Cardiac fibroblast (primary cell): Measurements from ENCODE around the gene GTF2I.
"Not testable (repeated sequence)": the region's sequence is repeated elsewhere in the genome, so short reads cannot be mapped to it uniquely, and the experiment has no call there.

Source experiments
- DNase-seq, 2 donors: peaks; one replicate each; pipeline versions ENCODE4 v3.0.0 to v3.0.0-alpha.2; 2010; ENCODE audit warnings: low read depth in 2 of 2
- H3K4me3 ChIP-seq, 2 donors: replicated peaks in 1 of 2; 1 replicate in 1 of 2; 2 replicates in 1 of 2; pipeline ENCODE4 v1.5.1; 2011; ENCODE audit warnings: low read depth in 2 of 2, low read length in 2 of 2, mild to moderate bottlenecking in 2 of 2, moderate library complexity in 1 of 2
- TF ChIP-seq, protein P1 (sequence below): IDR thresholded peaks from one replicate; pipeline ENCODE4 v1.5.1; 2011; ENCODE audit warnings: low read depth, mild to moderate bottlenecking, low read length, inconsistent platforms

GTF2I gene

DNA sequence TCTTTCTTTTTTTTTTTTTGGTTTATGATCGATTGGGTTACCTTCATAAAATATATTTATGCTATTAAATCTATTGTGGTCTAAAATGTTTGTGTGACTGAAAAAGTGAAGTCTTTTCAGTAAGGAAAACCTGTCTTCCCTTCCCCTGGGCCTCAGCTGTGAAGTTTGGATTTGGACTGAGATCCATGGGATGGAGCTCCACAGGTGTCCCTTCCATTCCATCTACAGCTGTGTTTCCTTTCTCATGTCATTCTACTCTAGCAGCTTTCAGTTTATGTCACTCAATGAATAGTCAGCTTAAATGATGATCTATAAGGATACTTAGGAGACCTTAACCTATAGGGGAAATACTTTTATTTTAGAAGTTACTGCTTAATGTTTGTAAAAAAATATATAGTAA, 68.3 kb downstream of the GTF2I start:
- no peak for DNase-seq
- H3K4me3 ChIP-seq: no peak overlapping the region
- TF ChIP-seq, protein P1, sequence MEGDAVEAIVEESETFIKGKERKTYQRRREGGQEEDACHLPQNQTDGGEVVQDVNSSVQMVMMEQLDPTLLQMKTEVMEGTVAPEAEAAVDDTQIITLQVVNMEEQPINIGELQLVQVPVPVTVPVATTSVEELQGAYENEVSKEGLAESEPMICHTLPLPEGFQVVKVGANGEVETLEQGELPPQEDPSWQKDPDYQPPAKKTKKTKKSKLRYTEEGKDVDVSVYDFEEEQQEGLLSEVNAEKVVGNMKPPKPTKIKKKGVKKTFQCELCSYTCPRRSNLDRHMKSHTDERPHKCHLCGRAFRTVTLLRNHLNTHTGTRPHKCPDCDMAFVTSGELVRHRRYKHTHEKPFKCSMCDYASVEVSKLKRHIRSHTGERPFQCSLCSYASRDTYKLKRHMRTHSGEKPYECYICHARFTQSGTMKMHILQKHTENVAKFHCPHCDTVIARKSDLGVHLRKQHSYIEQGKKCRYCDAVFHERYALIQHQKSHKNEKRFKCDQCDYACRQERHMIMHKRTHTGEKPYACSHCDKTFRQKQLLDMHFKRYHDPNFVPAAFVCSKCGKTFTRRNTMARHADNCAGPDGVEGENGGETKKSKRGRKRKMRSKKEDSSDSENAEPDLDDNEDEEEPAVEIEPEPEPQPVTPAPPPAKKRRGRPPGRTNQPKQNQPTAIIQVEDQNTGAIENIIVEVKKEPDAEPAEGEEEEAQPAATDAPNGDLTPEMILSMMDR: no peak

DNA sequence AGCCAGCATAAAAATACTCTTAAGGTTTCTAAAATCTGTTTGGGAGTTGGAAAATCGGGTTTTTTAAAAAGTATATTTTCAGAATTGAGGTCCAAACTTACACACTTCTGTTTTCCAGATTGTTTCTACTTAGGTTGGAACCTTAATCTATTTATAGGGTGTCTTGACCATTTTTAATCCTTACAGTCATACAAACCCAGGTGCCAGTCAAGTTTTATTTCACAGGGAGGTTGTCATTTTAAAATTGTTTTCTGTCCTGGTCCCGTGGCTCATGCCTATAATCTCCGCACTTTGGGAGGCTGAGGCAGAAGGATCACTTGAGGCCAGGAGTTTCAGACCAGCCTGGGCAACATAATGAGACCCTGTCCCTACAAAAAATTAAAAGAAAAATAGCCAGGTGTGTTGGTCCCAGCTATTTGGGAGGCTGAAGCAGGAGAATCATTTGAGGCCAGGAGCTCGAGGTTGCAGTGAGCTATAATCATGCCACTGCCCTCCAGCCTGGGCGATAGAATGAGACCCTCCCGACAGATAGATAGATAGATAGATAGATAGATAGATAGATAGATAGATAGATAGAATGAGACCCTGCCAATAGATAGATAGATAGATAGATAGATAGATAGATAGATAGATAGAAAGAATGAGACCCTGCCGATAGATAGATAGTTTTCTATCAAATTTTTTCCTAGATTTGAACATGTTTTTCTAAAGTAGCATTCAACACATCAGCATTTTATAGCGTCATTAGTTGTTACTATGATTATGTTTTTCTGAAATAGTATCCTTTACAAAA, 69.0 kb downstream of the GTF2I start:
- DNase-seq: no peak
- no peak overlapping the region for H3K4me3 ChIP-seq
- TF ChIP-seq, protein P1: no peak

DNA sequence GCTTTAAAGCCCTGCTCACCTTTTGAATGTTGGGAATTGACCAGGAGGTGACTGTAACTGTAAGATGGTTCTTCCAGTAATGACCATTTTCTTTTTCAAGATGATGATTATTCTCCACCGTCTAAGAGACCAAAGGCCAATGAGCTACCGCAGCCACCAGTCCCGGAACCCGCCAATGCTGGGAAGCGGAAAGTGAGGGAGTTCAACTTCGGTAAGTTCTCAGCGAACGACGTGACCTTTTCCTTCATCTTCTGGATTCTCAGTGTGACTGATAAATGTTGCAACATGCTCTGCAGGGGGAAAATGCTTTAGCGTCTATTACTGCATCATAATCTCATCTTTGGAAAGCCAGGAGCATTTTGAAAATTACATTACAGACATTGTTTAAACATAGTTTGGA, 71.2 kb downstream of the GTF2I start:
- DNase-seq, H3K4me3 ChIP-seq: not testable (repeated sequence)

DNA sequence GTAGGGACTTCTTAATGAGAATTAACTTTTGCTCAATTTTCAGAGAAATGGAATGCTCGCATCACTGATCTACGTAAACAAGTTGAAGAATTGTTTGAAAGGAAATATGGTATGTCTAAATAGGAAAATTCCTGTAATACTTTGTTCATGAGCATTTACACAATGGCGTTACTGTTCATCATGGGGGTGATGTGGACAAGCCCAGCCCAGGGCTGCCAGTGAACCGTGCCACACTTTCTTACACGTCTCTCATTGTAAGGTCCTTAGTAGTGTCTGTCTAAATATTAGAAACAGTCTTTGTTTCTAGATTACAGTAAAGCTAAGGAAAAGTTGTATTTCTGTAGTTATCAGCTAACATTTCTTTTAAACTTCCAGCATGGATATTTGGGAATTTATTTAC, 72.7 kb downstream of the GTF2I start:
- not testable (repeated sequence) for DNase-seq, H3K4me3 ChIP-seq

DNA sequence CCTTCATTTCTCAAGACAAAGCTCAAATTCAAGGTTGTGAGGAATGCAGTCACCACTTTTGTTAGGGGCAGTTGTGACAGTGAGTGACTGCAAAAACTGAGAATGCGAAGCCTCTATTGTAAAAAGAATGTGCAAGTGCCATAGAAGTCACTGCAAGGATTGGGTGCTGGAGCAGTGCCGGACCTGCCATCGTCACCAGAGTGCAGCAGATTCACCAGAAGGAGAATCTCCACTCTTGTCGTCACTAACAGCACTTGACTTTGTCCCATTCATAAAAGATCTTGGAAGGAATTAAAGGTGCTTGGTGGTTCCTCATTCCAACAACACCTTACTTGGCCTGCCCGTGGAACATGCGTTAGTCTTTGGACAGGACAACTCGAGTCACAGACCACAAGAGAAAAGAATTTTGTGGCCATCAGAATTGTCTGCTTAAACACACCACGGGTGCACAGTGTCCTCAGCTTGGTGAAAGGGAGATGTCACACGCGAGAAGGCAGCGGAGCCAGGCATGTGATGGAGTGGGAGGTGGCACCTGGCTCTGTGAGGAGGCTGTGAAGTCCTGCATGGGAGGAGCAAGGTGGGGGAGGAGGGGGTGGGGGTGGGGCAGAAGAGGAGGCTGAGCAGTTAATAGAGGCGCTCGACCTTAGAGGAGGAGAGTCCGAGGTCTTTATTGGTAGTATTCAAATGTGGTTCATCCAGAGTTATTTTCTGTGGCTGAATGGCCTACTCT, 82.6 kb downstream of the GTF2I start:
- not testable (repeated sequence) for DNase-seq, H3K4me3 ChIP-seq

DNA sequence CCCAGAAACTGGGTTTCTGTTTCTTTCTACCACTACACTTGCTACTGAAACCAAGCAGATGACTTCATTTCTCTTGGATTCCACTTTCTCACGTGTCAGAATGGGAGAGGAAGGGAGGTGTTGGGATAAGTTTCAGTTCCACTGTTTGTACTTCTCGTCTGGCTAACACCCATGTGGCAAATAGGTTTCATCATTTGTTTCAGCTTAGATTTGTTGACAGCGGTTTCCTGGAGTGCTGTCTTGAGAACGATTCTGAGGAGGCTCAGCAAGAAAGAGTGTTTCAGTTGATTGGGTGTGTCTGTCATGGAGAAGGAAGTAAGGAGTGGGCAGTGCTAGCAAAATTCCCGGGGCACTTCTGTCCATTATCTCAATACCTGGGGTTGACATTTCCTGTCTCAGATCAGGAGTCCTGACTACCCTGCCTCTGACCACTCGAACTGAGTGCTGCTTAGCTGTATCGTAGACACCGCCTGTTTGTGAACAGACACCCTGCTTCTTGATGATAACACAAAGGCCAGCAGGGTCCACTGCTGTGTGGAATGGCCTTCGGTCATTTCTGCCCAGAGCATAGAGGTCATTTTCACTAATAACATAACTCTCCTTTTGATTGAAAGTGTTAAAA, 86.5 kb downstream of the GTF2I start:
- H3K4me3 ChIP-seq, DNase-seq: not testable (repeated sequence)

DNA sequence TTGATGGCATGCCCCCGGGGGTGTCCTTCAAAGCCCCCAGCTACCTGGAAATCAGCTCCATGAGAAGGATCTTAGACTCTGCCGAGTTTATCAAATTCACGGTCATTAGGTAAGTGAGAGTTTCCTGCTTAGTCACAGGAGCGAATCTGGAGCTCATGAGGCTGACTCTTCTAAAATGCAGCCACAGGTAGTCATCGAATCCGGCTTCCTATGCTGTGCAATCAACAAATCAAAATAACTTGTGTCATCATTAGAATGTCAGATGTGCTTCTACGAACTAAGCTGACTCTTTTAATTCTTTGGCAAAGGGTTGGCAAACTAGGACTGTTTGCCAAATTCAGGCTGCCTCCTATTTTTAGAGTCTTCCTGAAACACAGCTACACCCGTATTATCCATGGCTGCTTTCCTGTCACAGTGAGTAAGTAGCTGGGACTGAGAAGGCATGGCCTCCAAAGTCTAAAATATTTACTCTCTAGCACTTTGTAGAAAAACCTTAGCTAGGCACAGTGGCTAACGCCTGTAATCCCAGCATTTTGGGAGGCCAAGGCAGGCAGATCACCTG, 96.5 kb downstream of the GTF2I start:
- DNase-seq: not testable (repeated sequence)

DNA sequence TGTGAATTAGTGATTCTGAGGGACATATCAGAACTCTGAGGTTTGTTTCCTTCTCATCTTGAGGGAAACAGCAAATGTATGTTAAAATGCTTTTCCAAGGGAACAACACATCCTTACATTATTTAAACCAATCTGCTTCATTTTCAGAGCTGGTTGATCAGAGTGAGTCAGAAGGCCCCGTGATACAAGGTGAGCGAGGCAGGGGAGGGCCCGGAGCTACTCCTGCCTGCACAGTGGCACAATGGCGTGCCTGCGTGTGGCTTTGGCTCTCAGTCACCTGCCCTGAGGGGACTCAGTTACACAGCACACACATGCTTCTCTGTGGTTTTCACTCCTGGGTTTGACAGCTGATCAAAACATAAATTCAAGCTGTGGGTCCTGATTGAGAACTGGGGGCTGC, 99.2 kb downstream of the GTF2I start:
- not testable (repeated sequence) for H3K4me3 ChIP-seq, DNase-seq

More for the DNA sequence above, 96.5 kb downstream of the GTF2I start:
- H3K4me3 ChIP-seq: not testable (repeated sequence)

DNA sequence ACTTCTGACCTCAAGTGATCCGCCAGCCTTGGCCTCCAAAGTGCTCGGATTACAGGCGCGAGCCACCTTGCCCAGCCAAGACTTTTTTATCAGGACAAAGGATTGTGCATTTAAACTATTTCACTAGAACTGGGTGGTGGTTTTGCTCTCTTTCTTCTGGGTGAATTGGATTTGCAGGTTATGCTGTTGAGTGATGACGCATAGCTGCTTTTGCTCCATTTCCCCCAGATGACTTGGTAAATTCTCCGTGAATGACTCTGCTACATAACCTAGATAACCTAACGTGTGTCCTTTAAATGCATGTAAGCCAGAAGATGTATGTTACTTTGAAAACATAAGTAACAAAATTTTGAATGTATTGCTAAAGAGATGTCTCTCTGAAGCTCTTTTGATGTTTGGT, 100.8 kb downstream of the GTF2I start:
- H3K4me3 ChIP-seq: not testable (repeated sequence)

DNA sequence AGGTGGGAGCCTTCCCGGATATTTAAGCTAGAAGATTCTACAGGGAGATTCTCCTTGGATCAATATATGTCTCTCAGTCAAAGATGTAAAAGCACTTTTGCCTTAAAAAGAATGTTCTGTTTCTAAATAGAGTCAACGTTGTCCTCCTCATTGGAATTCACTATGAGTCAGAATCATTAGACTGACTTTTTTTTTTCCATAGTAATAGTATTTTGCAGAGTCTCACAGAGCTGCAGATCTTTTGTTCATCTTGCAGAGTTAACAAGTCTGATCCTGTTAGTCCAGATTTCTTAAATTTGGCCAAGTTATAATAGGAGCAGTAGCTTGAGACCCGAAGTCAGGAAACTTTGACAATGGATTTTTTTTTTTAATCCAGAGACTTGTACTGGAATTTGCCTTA, 101.5 kb downstream of the GTF2I start:
- H3K4me3 ChIP-seq, DNase-seq: not testable (repeated sequence)

More for the DNA sequence above, 100.8 kb downstream of the GTF2I start:
- not testable (repeated sequence) for DNase-seq

DNA sequence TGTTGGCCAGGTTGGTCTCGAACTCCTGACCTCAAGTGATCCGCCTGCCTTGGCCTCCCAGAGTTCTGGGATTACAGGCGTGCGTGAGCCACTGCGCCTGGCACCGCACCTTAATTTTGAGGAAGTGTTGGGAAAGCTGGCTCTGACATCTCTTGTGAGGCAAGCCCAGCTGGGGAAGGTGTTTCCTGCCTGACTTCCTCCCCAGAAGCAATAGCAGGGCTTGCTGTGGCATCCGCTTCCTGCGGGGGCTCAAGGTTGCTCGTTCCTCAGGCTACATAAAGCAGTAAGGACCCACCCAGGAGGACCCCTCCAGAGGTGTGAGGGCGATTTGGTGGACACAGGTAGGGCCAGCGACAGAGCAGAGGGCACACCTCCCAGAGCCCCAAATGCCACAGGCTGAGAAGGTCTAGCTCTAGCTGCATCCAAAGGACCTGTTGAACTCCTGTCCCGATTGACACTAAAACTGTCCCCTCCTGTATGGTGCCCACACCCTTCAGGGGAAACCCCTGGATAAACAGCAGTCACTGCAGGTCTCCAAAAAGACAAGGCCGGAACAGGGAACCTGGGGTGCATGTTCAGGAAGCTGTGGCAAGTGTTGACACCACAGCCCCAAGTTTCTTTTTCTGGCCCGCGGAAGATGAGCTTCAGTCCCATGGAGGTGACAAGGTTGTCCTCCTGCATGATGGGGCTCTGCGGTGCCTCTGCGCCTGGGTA, 107.8 kb downstream of the GTF2I start:
- not testable (repeated sequence) for H3K4me3 ChIP-seq, DNase-seq

DNA sequence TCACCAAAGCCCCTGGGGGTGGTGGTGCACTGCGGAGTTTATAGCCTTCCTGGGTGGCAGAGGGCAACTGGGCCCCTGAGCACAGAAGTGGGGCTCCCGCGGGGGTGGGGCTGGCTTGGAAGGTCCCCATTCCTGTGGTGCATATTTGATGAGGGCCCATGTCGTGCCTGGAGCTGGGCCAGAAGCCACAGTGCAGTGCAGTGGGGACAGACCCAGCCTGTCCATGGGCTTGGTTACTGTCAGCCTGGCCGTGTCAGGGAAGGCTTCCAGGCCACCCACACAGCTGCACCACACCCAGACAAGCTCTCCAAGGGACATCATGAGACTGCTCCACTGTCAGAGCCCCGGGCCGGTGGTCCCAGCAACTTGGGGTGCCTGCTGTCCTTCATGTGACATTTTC, 109.0 kb downstream of the GTF2I start:
- H3K4me3 ChIP-seq, DNase-seq: not testable (repeated sequence)

DNA sequence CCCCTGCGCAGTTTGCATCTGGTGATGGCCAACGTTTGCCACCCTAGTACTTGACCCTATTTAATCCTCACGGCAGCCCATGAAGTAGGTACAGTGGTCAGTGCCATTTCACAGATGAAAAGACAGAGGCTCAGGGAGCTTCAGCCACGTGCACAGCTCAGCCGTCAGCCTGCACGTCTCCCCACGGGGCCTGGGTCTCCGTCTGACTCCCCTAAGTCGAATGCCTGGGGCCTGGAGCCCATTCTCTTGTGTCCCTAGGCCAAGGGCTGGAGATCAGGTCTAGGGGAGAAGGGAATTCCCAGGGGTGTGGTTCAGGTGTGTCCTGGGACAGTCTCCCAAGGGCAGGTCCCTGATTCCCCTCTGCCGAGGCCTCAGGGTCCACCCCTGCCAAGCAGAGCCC, 109.5 kb downstream of the GTF2I start:
- H3K4me3 ChIP-seq, DNase-seq: not testable (repeated sequence)

DNA sequence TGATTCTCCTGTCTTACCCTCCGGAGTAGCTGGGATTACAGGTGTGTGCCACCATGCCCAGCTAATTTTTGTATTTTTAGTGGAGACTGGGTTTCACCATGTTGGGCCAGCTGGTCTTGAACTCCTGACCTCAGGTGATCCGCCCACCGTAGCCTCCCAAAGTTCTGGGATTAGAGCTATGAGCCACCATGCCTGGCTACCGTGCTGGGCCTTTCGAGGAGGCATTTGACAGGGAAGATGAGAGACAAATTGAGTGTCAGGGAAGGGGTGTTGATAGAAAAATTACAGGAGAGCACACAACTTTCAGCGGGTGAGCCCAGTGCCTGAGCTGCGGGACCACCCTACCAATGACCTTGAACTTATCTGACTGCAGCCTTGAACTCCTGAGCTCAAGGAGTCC, 112.5 kb downstream of the GTF2I start:
- not testable (repeated sequence) for H3K4me3 ChIP-seq, DNase-seq

DNA sequence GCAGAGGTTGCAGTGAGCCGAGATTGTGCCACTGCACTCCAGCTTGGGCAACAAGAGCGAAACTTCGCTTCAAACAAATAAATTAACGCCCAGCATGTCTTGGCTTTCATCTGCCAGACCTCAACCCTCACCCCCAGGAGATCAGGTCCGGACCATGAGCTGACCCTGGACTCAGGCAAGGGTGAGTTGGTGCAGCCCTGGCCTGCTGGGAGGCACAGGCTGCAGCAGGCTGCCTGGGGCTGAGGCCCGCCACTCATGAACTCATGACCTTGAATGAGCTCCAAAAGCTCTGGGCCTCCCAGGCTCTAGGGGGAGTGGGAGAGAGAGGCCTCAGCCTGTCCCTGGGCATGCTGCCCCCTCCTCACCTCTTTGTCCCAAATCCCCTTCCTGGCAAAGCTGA, 114.6 kb downstream of the GTF2I start:
- not testable (repeated sequence) for DNase-seq

More for the DNA sequence above, 114.6 kb downstream of the GTF2I start:
- not testable (repeated sequence) for H3K4me3 ChIP-seq
